Measurements from ENCODE around the gene SPNS1. TPM values are rescaled to one million over a fixed set of nuclear protein-coding genes. Genes with fewer than 3 reads are reported as not detected.

SPNS1 gene
- total and polyA plus RNA-seq, 2 donors (not counting 1 experiment from before 2014, with no cell fraction given): 36.4 to 47.6 TPM

GRCh38 chr16:29011851-29012250 is 37.3 kb downstream of the SPNS1 start:
- H3K27ac ChIP-seq (ENCODE audit: low read length in 2 of 2): no peak overlapping the region
- no peak for ATAC-seq (ENCODE audit: low read depth)
- H3K9me3 ChIP-seq (ENCODE audit: control extremely low read depth in 1 of 3, control insufficient read depth in 2 of 3, insufficient read depth in 1 of 3, low read length in 2 of 3): no peaks in the 10 kb centered on the region
- no peak overlapping the region for H2AFZ ChIP-seq (ENCODE audit: insufficient read depth, low read depth, low read length, poor library complexity, severe bottlenecking)
- H3K4me1 Mint-ChIP-seq: peaks cover 2% of the 10 kb centered on the region
- 86% methylated on average over 2 of the region's 4 CpGs for whole genome bisulfite sequencing (ENCODE audit: insufficient coverage)
- POLR2A ChIA-PET: no interaction called here
- intact Hi-C loops (cut with micrococcal nuclease): no loop called here
- no peaks in the 10 kb centered on the region for H3K36me3 ChIP-seq (replicated peaks in 1 of 2; ENCODE audit: control extremely low read depth in 1 of 2, control insufficient read depth in 1 of 2, extremely low read depth in 1 of 2, insufficient read depth in 2 of 2, low read length in 1 of 2)
- no peaks in the 10 kb centered on the region for H3K79me2 ChIP-seq (ENCODE audit: control insufficient read depth, insufficient read depth, low read length)
- no peaks in the 10 kb centered on the region for H3K27me3 ChIP-seq (replicated peaks in 1 of 4; ENCODE audit: control extremely low read depth in 1 of 4, control insufficient read depth in 3 of 4, insufficient read depth in 4 of 4, low read length in 3 of 4)
- no peaks in the 10 kb centered on the region for H3K9me3 Mint-ChIP-seq (ENCODE audit: insufficient read depth)
- no peak for DNase-seq
- CTCF ChIA-PET: no interaction called here
- no peaks in the 10 kb centered on the region for H4K20me1 ChIP-seq (ENCODE audit: control insufficient read depth, insufficient read depth, low read length, poor library complexity, severe bottlenecking)
- no peaks in the 10 kb centered on the region for H3K4me1 ChIP-seq (ENCODE audit: control insufficient read depth in 2 of 2, insufficient read depth in 2 of 2, low read length in 2 of 2)
- no peak overlapping the region for H3K4me3 Mint-ChIP-seq
- H3K27ac Mint-ChIP-seq: no peak overlapping the region
- H3K9ac ChIP-seq (ENCODE audit: low read length): no peak overlapping the region
- peaks cover 4% of the 10 kb centered on the region for H3K27me3 Mint-ChIP-seq
- H3K4me3 ChIP-seq (ENCODE audit: control extremely low read depth in 1 of 5, extremely low read depth in 1 of 5, insufficient read depth in 1 of 5, low read depth in 2 of 5, low read length in 4 of 5): no peak overlapping the region
- TF ChIP-seq, protein P1, sequence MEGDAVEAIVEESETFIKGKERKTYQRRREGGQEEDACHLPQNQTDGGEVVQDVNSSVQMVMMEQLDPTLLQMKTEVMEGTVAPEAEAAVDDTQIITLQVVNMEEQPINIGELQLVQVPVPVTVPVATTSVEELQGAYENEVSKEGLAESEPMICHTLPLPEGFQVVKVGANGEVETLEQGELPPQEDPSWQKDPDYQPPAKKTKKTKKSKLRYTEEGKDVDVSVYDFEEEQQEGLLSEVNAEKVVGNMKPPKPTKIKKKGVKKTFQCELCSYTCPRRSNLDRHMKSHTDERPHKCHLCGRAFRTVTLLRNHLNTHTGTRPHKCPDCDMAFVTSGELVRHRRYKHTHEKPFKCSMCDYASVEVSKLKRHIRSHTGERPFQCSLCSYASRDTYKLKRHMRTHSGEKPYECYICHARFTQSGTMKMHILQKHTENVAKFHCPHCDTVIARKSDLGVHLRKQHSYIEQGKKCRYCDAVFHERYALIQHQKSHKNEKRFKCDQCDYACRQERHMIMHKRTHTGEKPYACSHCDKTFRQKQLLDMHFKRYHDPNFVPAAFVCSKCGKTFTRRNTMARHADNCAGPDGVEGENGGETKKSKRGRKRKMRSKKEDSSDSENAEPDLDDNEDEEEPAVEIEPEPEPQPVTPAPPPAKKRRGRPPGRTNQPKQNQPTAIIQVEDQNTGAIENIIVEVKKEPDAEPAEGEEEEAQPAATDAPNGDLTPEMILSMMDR (IDR thresholded peaks at IDR 0.05): no peak
- no peak for TF ChIP-seq EZH2 (IDR thresholded peaks at IDR 0.05; ENCODE audit: borderline replicate concordance, insufficient read depth, low read depth, low read length, poor library complexity, severe bottlenecking)
- no peak overlapping the region for H3K4me2 ChIP-seq (replicated peaks; ENCODE audit: low read depth, low read length, poor library complexity, severe bottlenecking)

- no peak overlapping the region for H3K27ac Mint-ChIP-seq
- H3K9me3 Mint-ChIP-seq (ENCODE audit: insufficient read depth): no peaks in the 10 kb centered on the region
- POLR2A ChIA-PET: no interaction called here
- no peak overlapping the region for H3K9ac ChIP-seq (ENCODE audit: low read length)
- H3K4me3 Mint-ChIP-seq: no peak overlapping the region
- CTCF ChIA-PET: no interaction called here
- WGBS (ENCODE audit: insufficient coverage): 67% methylated on average over 1 of the region's 9 CpGs
- no peaks in the 10 kb centered on the region for H4K20me1 ChIP-seq (ENCODE audit: control insufficient read depth, insufficient read depth, low read length, poor library complexity, severe bottlenecking)
- H2AFZ ChIP-seq (ENCODE audit: insufficient read depth, low read depth, low read length, poor library complexity, severe bottlenecking): no peak overlapping the region
- H3K27ac ChIP-seq (ENCODE audit: low read length in 2 of 2): no peak overlapping the region
- H3K79me2 ChIP-seq (ENCODE audit: control insufficient read depth, insufficient read depth, low read length): no peaks in the 10 kb centered on the region
- no peaks in the 10 kb centered on the region for H3K36me3 ChIP-seq (replicated peaks in 1 of 2; ENCODE audit: control extremely low read depth in 1 of 2, control insufficient read depth in 1 of 2, extremely low read depth in 1 of 2, insufficient read depth in 2 of 2, low read length in 1 of 2)
- no peak overlapping the region for H3K4me3 ChIP-seq (ENCODE audit: control extremely low read depth in 1 of 5, extremely low read depth in 1 of 5, insufficient read depth in 1 of 5, low read depth in 2 of 5, low read length in 4 of 5)
- intact Hi-C loops (cut with micrococcal nuclease): no loop called here
- peaks cover 2% of the 10 kb centered on the region for H3K4me1 Mint-ChIP-seq
- no peak overlapping the region for H3K4me2 ChIP-seq (replicated peaks; ENCODE audit: low read depth, low read length, poor library complexity, severe bottlenecking)
- H3K9me3 ChIP-seq (ENCODE audit: control extremely low read depth in 1 of 3, control insufficient read depth in 2 of 3, insufficient read depth in 1 of 3, low read length in 2 of 3): no peaks in the 10 kb centered on the region
- ATAC-seq (ENCODE audit: low read depth) (no peak), DNase-seq (no peak)
- no peaks in the 10 kb centered on the region for H3K4me1 ChIP-seq (ENCODE audit: control insufficient read depth in 2 of 2, insufficient read depth in 2 of 2, low read length in 2 of 2)
- H3K27me3 ChIP-seq (replicated peaks in 1 of 4; ENCODE audit: control extremely low read depth in 1 of 4, control insufficient read depth in 3 of 4, insufficient read depth in 4 of 4, low read length in 3 of 4): no peaks in the 10 kb centered on the region
- TF ChIP-seq, protein P1 (IDR thresholded peaks at IDR 0.05): no peak
- TF ChIP-seq EZH2 (IDR thresholded peaks at IDR 0.05; ENCODE audit: borderline replicate concordance, insufficient read depth, low read depth, low read length, poor library complexity, severe bottlenecking): no peak
- peaks cover 4% of the 10 kb centered on the region for H3K27me3 Mint-ChIP-seq
These were observed 38.5 kb downstream of the SPNS1 start for GRCh38 chr16:29012913-29013553.
